Vagina (tissue), 2 donors: Measurements from ENCODE around the gene RHOD.

Experiments used
- POLR2A ChIP-seq, 2 donors: fragments of 450-650 bp; IDR thresholded peaks; one replicate each; pipeline ENCODE4 v1.6.1; 2017; ENCODE audit warnings: antibody characterized with exemption in 2 of 2, mild to moderate bottlenecking in 2 of 2, moderate library complexity in 2 of 2
- POLR2AphosphoS5 ChIP-seq, 2 donors: sonication (generic); formaldehyde crosslinking; IDR thresholded peaks; one replicate each; pipeline ENCODE4 v1.9.0; 2017; ENCODE audit warnings: antibody characterized with exemption in 2 of 2, mild to moderate bottlenecking in 2 of 2, low read depth in 1 of 2; ENCODE audit not compliant: insufficient read depth in 1 of 2
- TF ChIP-seq, protein P1 (sequence below), 3 experiments: fragments of 450-650 bp in 2 of 3; fragments of 200-600 bp in 1 of 3; sonication (generic) in 1 of 3; IDR thresholded peaks; one replicate each; pipeline ENCODE4 v1.5.1; 2017 to 2019; ENCODE audit warnings: antibody characterized with exemption in 3 of 3, mild to moderate bottlenecking in 2 of 3, moderate library complexity in 2 of 3

- TF ChIP-seq, protein P1, sequence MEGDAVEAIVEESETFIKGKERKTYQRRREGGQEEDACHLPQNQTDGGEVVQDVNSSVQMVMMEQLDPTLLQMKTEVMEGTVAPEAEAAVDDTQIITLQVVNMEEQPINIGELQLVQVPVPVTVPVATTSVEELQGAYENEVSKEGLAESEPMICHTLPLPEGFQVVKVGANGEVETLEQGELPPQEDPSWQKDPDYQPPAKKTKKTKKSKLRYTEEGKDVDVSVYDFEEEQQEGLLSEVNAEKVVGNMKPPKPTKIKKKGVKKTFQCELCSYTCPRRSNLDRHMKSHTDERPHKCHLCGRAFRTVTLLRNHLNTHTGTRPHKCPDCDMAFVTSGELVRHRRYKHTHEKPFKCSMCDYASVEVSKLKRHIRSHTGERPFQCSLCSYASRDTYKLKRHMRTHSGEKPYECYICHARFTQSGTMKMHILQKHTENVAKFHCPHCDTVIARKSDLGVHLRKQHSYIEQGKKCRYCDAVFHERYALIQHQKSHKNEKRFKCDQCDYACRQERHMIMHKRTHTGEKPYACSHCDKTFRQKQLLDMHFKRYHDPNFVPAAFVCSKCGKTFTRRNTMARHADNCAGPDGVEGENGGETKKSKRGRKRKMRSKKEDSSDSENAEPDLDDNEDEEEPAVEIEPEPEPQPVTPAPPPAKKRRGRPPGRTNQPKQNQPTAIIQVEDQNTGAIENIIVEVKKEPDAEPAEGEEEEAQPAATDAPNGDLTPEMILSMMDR (IDR thresholded peaks at IDR 0.05): no peak
- no peak for TF ChIP-seq POLR2AphosphoS5 (IDR thresholded peaks at IDR 0.05; ENCODE audit: insufficient read depth in 1 of 2, low read depth in 1 of 2)
- no peak for TF ChIP-seq POLR2A (IDR thresholded peaks at IDR 0.05)
Measured at GRCh38 chr11:67114275-67114896, 57.7 kb downstream of the RHOD start.
